ENCODE measurements around the gene KCTD8.

Gene KCTD8

GRCh38 chr4:44326741-44327140 lies 121.9 kb downstream of the KCTD8 start:
- TF ChIP-seq CTCF (IDR thresholded peaks at IDR 0.05; ENCODE audit: low read depth, low read length): no peak

GRCh38 chr4:44320833-44321232 lies 127.8 kb downstream of the KCTD8 start:
- TF ChIP-seq CTCF (IDR thresholded peaks at IDR 0.05; ENCODE audit: low read depth, low read length): no peak

More at GRCh38 chr4:44326741-44327140, 121.9 kb downstream of the KCTD8 start:
- no peak overlapping the region for H3K4me3 ChIP-seq (ENCODE audit: low read depth, low read length)

GRCh38 chr4:44319129-44319528 lies 129.5 kb downstream of the KCTD8 start:
- TF ChIP-seq CTCF (IDR thresholded peaks at IDR 0.05; ENCODE audit: low read depth, low read length): no peak
- no peak overlapping the region for H3K4me3 ChIP-seq (ENCODE audit: low read depth, low read length)

More at GRCh38 chr4:44320833-44321232, 127.8 kb downstream of the KCTD8 start:
- no peak overlapping the region for H3K4me3 ChIP-seq (ENCODE audit: low read depth, low read length)

- H3K4me3 ChIP-seq (ENCODE audit: low read depth, low read length): no peak overlapping the region
- no peak for TF ChIP-seq CTCF (IDR thresholded peaks at IDR 0.05; ENCODE audit: low read depth, low read length)
Observed at GRCh38 chr4:44313702-44314101, 134.9 kb downstream of the KCTD8 start.

- H3K4me3 ChIP-seq (ENCODE audit: low read depth, low read length): no peak overlapping the region
- no peak for TF ChIP-seq CTCF (IDR thresholded peaks at IDR 0.05; ENCODE audit: low read depth, low read length)
Observed at GRCh38 chr4:44287505-44287904, 161.1 kb downstream of the KCTD8 start.

GRCh38 chr4:44279469-44279868 lies 169.1 kb downstream of the KCTD8 start:
- TF ChIP-seq CTCF (IDR thresholded peaks at IDR 0.05; ENCODE audit: low read depth, low read length): no peak

GRCh38 chr4:44279066-44279465 lies 169.5 kb downstream of the KCTD8 start:
- no peak for TF ChIP-seq CTCF (IDR thresholded peaks at IDR 0.05; ENCODE audit: low read depth, low read length)

More at GRCh38 chr4:44279469-44279868, 169.1 kb downstream of the KCTD8 start:
- no peak overlapping the region for H3K4me3 ChIP-seq (ENCODE audit: low read depth, low read length)

More at GRCh38 chr4:44279066-44279465, 169.5 kb downstream of the KCTD8 start:
- H3K4me3 ChIP-seq (ENCODE audit: low read depth, low read length): no peak overlapping the region

All from WI38 (cell line).